Astrocyte (in vitro differentiated cells and primary cell): ENCODE data around the gene RIBC1.

Experiments
- CTCF ChIP-seq: IDR thresholded peaks from 2 replicates; pipeline ENCODE4 v1.5.1; 2011; ENCODE audit warnings: low read depth, mild to moderate bottlenecking, inconsistent platforms, low read length, moderate library complexity; ENCODE audit not compliant: insufficient read depth
- EZH2 ChIP-seq: IDR thresholded peaks from 2 replicates; pipeline ENCODE4 v1.6.1; 2012; ENCODE audit warnings: mild to moderate bottlenecking, low read length, inconsistent platforms; ENCODE audit not compliant: insufficient read depth

- TF ChIP-seq CTCF = no peak
- TF ChIP-seq EZH2 = no peak
These were observed 43.5 kb upstream of the RIBC1 start for GRCh38 chrX:53379008-53379710.
